Testis (tissue), 2 donors: Measurements from ENCODE around the gene PAGR1.

Experiments
- CTCF ChIP-seq, 3 experiments: fragments of 450-650 bp in 2 of 3; fragments of 200-600 bp in 1 of 3; sonication (generic) in 1 of 3; IDR thresholded peaks; one replicate each; pipeline ENCODE4 v1.5.1; 2016 to 2019; ENCODE audit warnings: antibody characterized with exemption in 3 of 3, mild to moderate bottlenecking in 2 of 3, moderate library complexity in 1 of 3
- POLR2A ChIP-seq: fragments of 450-650 bp; IDR thresholded peaks from one replicate; pipeline ENCODE4 v1.6.1; 2017; ENCODE audit warnings: antibody characterized with exemption, mild to moderate bottlenecking, moderate library complexity

- TF ChIP-seq CTCF (IDR thresholded peaks at IDR 0.05) (no peak), POLR2A (no peak)
Observed at GRCh38 chr16:29844575-29845331, 28.8 kb downstream of the PAGR1 start.
